HCT116 (cell line): ENCODE measurements around the gene CECR2. TPM values are rescaled to one million over a fixed set of nuclear protein-coding genes. Genes with fewer than 3 reads are reported as not detected.

Experiments
- ATAC-seq: fragments of 200-7000 bp; cut with Tn5 transposase; 2 replicates; pipeline ENCODE4 v1.9.1; 2020; ENCODE audit warnings: mild to moderate bottlenecking, moderate library complexity
- BruUV-seq: library from RNA; stranded (reverse); fragments of 400-500 nt; replicated peaks from 2 replicates; lab custom pipeline; 2021; lab: Mats Ljungman, UMichigan
- CTCF ChIA-PET: fragments of 300-600 bp; sonication (Branson Sonifier 250); formaldehyde crosslinking; loops from one replicate; lab custom pipeline; 2021; ENCODE audit warnings: antibody characterized with exemption; lab: Charles Lee
- POLR2A ChIA-PET: fragments of 300-600, 350-600 bp; sonication (Branson Sonifier 250); formaldehyde crosslinking; loops from one replicate; lab custom pipeline; 2021; ENCODE audit warnings: antibody characterized with exemption; lab: Charles Lee
- RAD21 ChIA-PET, 2 experiments: fragments of 300-600 bp; sonication (Branson Sonifier 250); formaldehyde crosslinking; loops; one replicate each; lab custom pipeline; 2023; ENCODE audit warnings: low total read pairs in 2 of 2; ENCODE audit not compliant: uncharacterized antibody in 2 of 2, unreplicated experiment in 2 of 2, low non-redundant PET in 1 of 2; lab: Charles Lee
- DNase-seq: peaks from one replicate; pipeline ENCODE4 v3.0.0-alpha.2; 2010; ENCODE audit warnings: low read depth, low spot score
- H2AFZ ChIP-seq: fragments of 200-600 bp; shearing (Covaris generic), sonication (generic); 2 replicates; pipeline ENCODE4 v1.6.1; 2017; ENCODE audit warnings: low read depth, mixed run types, mixed read lengths, antibody characterized with exemption, low read length; ENCODE audit not compliant: poor library complexity, severe bottlenecking
- H3K27ac ChIP-seq: 2 replicates; pipeline ENCODE4 v1.5.1; 2012; ENCODE audit warnings: low read depth, low read length
- H3K27me3 ChIP-seq: fragments of 200-600 bp; sonication (generic); 2 replicates; pipeline ENCODE4 v1.6.1; 2016; ENCODE audit warnings: mixed run types, low read length, mixed read lengths; ENCODE audit not compliant: insufficient read depth
- H3K36me3 ChIP-seq, 2 experiments: fragments of 200-500 bp in 1 of 2; fragments of 200-600 bp in 1 of 2; sonication (Bioruptor generic) in 1 of 2; sonication (generic) in 1 of 2; 2 replicates each; pipeline versions ENCODE4 v1.5.1 to v1.6.1; 2014 to 2016; ENCODE audit warnings: low read length in 2 of 2, inconsistent platforms in 1 of 2, mixed read lengths in 1 of 2, mixed run types in 1 of 2; ENCODE audit not compliant: insufficient read depth in 2 of 2, control insufficient read depth in 1 of 2
- H3K4me1 ChIP-seq, 2 experiments: fragments of 200-600 bp in 1 of 2; sonication (generic) in 1 of 2; 2 replicates each; pipeline versions ENCODE4 v1.5.1 to v1.6.1; 2012 to 2017; ENCODE audit warnings: low read length in 2 of 2, inconsistent platforms in 1 of 2, mild to moderate bottlenecking in 1 of 2, mixed read lengths in 1 of 2, mixed run types in 1 of 2, moderate library complexity in 1 of 2; ENCODE audit not compliant: insufficient read depth in 2 of 2, control insufficient read depth in 1 of 2
- H3K4me2 ChIP-seq: fragments of 200-600 bp; sonication (generic); 2 replicates; pipeline ENCODE4 v1.6.1; 2017; ENCODE audit warnings: mixed run types, low read length, mixed read lengths
- H3K4me3 ChIP-seq, 2 experiments: fragments of 200-600 bp in 1 of 2; sonication (generic) in 1 of 2; replicated peaks in 1 of 2; 2 replicates each; pipeline ENCODE4 v1.5.1; 2011 to 2016; ENCODE audit warnings: low read length in 2 of 2, control low read depth in 1 of 2, low read depth in 1 of 2, mild to moderate bottlenecking in 1 of 2, mixed read lengths in 1 of 2, mixed run types in 1 of 2
- H3K79me2 ChIP-seq: fragments of 200-600 bp; sonication (generic); 2 replicates; pipeline ENCODE4 v1.6.1; 2017; ENCODE audit warnings: mild to moderate bottlenecking, mixed run types, low read length, moderate library complexity, mixed read lengths; ENCODE audit not compliant: insufficient read depth
- H3K9ac ChIP-seq: fragments of 200-600 bp; sonication (generic); 2 replicates; pipeline ENCODE4 v1.6.1; 2016; ENCODE audit warnings: low read length, mixed read lengths
- H3K9me2 ChIP-seq: fragments of 200-600 bp; sonication (generic), shearing (Covaris generic); 2 replicates; pipeline ENCODE4 v1.6.1; 2017; ENCODE audit warnings: mixed run types, mild to moderate bottlenecking, moderate library complexity; ENCODE audit not compliant: insufficient read depth
- H3K9me3 ChIP-seq, 2 experiments: fragments of 200-500 bp in 1 of 2; fragments of 200-600 bp in 1 of 2; sonication (Bioruptor generic) in 1 of 2; sonication (generic) in 1 of 2; 2 replicates each; pipeline ENCODE4 v1.6.1; 2014 to 2017; ENCODE audit warnings: low read length in 2 of 2, mixed read lengths in 2 of 2, inconsistent platforms in 1 of 2, low read depth in 1 of 2, mild to moderate bottlenecking in 1 of 2, mixed run types in 1 of 2, moderate library complexity in 1 of 2; ENCODE audit not compliant: control insufficient read depth in 1 of 2, insufficient read depth in 1 of 2
- H4K20me1 ChIP-seq: fragments of 200-600 bp; sonication (generic), shearing (Covaris generic); 2 replicates; pipeline ENCODE4 v1.6.1; 2017; ENCODE audit warnings: mixed run types, mild to moderate bottlenecking, moderate library complexity; ENCODE audit not compliant: insufficient read depth
- ELF1 ChIP-seq: IDR thresholded peaks from 2 replicates; pipeline ENCODE4 v1.6.1; 2012; ENCODE audit warnings: low read depth, borderline replicate concordance
- FOSL1 ChIP-seq: IDR thresholded peaks from 2 replicates; pipeline ENCODE4 v1.6.1; 2012; ENCODE audit warnings: low read depth
- POLR2AphosphoS5 ChIP-seq: IDR thresholded peaks from 2 replicates; pipeline ENCODE4 v1.6.1; 2011; ENCODE audit warnings: mild to moderate bottlenecking, low read depth, low read length, moderate library complexity
- SP1 ChIP-seq: IDR thresholded peaks from 2 replicates; pipeline ENCODE4 v1.6.1; 2012; ENCODE audit warnings: low read depth
- YY1 ChIP-seq: IDR thresholded peaks from 2 replicates; pipeline ENCODE4 v1.6.1; 2011; ENCODE audit warnings: low read length, low read depth, moderate library complexity, mild to moderate bottlenecking; ENCODE audit not compliant: insufficient replicate concordance; ENCODE audit errors: extremely low read depth
- intact Hi-C: fragments of 100-400 bp; cut with micrococcal nuclease; formaldehyde crosslinking; loops from 2 replicates; pipeline ENCODE4 v1.10.0; 2022
- total RNA-seq: library from RNA; stranded (reverse); gene quantifications from one replicate; pipeline ENCODE4 v1.2.1, GENCODE V29; 2021; ENCODE audit not compliant: unreplicated experiment
- TF ChIP-seq, protein P1 (sequence below): IDR thresholded peaks from 2 replicates; pipeline ENCODE4 v1.6.1; 2012

The CECR2 gene
- total RNA-seq, 1 experiment from 2014 or later = 6.0 TPM

DNA sequence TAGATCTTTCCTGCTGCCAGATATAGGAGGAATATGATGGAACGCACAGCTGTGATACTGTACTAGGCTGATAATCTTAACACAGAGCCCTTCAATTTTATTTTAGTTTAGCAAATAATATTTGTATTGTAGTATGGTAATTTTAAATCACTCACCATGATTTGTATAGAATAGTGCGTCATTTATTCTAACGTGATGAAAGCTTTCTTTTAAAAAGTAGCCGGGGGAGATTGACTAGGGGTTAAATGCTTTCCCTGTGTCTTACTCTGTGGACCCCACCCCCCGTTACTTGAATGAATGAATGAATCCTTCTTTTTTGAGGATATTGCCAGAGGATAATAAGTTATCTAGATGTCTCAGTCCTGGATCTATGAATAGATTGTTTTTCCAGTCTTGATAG is 72.1 kb downstream of the CECR2 start:
- H3K36me3 ChIP-seq = no peaks in the 10 kb centered on the region
- RAD21 ChIA-PET = no interaction called here
- ATAC-seq = no peak
- H3K9me3 ChIP-seq = no peaks in the 10 kb centered on the region
- DNase-seq = no peak
- BruUV-seq = no TSS peak
- no peak overlapping the region for H3K4me2 ChIP-seq
- peaks cover 4 to 8% of the 10 kb centered on the region in 2 experiments; a peak in 2 of 4 replicates for H3K4me1 ChIP-seq
- H3K27ac ChIP-seq = no peak overlapping the region
- TF ChIP-seq ELF1 (no peak), SP1 (no peak), YY1 (no peak), POLR2AphosphoS5 (no peak)
- no peaks in the 10 kb centered on the region for H3K79me2 ChIP-seq
- POLR2A ChIA-PET = no interaction called here
- no peaks in the 10 kb centered on the region for H4K20me1 ChIP-seq
- H3K9ac ChIP-seq = no peak overlapping the region
- H3K27me3 ChIP-seq = no peaks in the 10 kb centered on the region
- H3K9me2 ChIP-seq = no peaks in the 10 kb centered on the region
- intact Hi-C loops = loop anchor here (5.0 kb wide), 1 partner anchor 49 kb away; no protein-coding TSS in a partner anchor
- CTCF ChIA-PET = no interaction called here
- H2AFZ ChIP-seq = no peak overlapping the region
- no peak overlapping the region for H3K4me3 ChIP-seq

DNA sequence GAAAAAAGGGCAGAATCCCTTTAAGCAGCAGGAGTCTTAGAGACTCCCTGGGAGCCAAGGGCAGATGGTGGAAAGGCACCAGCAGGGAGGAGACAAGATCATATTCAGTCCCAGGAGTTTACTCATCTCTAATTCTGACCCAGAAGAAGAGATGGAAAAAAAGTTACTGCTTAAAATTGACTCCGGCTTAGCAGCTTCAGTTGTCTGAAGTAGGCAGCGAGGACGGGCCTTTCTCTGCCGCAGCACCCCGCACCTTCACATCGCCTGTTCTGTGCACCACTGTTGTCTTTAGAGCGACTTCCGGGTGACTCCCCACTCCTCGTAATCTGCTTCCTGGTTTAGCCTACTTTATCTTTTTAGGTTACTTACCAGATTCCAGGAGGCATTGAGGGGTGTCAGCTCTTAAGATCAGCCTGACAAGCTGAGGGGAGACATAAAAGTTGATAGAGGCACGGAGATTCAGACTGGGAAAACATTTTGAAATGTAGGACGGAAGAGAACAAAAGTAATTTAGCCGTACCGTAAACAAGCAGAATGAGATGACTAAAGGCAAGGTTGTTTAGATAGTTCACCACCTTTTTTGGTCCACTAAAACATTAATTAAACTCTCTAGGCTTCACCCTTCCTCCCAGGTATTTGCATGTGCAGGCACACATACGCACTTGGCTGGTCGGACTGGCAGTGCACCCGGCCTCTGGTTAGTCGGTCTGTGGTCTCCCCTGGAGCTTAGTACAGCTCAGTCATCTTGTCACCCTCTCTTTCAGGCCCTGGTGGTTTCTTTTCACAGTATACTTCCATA is 74.3 kb downstream of the CECR2 start:
- Histone ChIP-seq H3K79me2 (no peaks in the 10 kb centered on the region), H3K27me3 (no peaks in the 10 kb centered on the region), H3K27ac (no peak overlapping the region), H3K9me3 (no peaks in the 10 kb centered on the region), H3K9ac (no peak overlapping the region), H4K20me1 (no peaks in the 10 kb centered on the region), H2AFZ (no peak overlapping the region), H3K4me3 (no peak overlapping the region), H3K9me2 (no peaks in the 10 kb centered on the region), H3K36me3 (no peaks in the 10 kb centered on the region), H3K4me2 (no peak overlapping the region), H3K4me1 (peaks cover 4 to 8% of the 10 kb centered on the region in 2 experiments; a peak in 2 of 4 replicates)
- no peak for ATAC-seq
- RAD21 ChIA-PET = no interaction called here
- POLR2A ChIA-PET = no interaction called here
- no peak for DNase-seq
- CTCF ChIA-PET = no interaction called here
- intact Hi-C loops = loop anchor here (5.0 kb wide), 1 partner anchor 51 kb away; no protein-coding TSS in a partner anchor
- TF ChIP-seq FOSL1 = no peak
- TF ChIP-seq, protein P1, sequence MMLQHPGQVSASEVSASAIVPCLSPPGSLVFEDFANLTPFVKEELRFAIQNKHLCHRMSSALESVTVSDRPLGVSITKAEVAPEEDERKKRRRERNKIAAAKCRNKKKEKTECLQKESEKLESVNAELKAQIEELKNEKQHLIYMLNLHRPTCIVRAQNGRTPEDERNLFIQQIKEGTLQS = no peak
- TF ChIP-seq POLR2AphosphoS5 = no peak
- no TSS peak for BruUV-seq
